Bronchial epithelial cell (primary cell): ENCODE results near the gene CAPN5. TPM values are rescaled to one million over a fixed set of nuclear protein-coding genes. Genes with fewer than 3 reads are reported as not detected.
"Not testable (repeated sequence)": the region's sequence is repeated elsewhere in the genome, so short reads cannot be mapped to it uniquely, and the experiment has no call there.

Source experiments
- DNase-seq: peaks from one replicate; pipeline ENCODE4 v3.0.0-alpha.2; 2010; ENCODE audit warnings: low read depth
- FAIRE-seq: peaks from 2 replicates; lab custom pipeline; 2011; peaks lifted over from hg19 to GRCh38; lab: Jason Lieb, UNC
- H3K27me3 ChIP-seq: 2 replicates; pipeline ENCODE4 v1.5.1; 2011; ENCODE audit warnings: low read length; ENCODE audit not compliant: control insufficient read depth, insufficient read depth
- H3K36me3 ChIP-seq: 2 replicates; pipeline ENCODE4 v1.5.1; 2011; ENCODE audit warnings: low read length; ENCODE audit not compliant: control insufficient read depth, insufficient read depth
- H3K4me3 ChIP-seq: 2 replicates; pipeline ENCODE4 v1.5.1; 2011; ENCODE audit warnings: mild to moderate bottlenecking, low read depth, low read length, control low read depth
- total RNA-seq: library from RNA; depleted of rRNA; stranded (reverse); fragments of >200 nt; gene quantifications from 2 replicates; pipeline ENCODE4 v1.2.1, GENCODE V29; 2014
- TF ChIP-seq, protein P1 (sequence below): IDR thresholded peaks from 2 replicates; pipeline ENCODE4 v1.5.1; 2011; ENCODE audit warnings: mild to moderate bottlenecking, moderate library complexity, low read length, control low read depth, inconsistent platforms; ENCODE audit not compliant: insufficient read depth, severe bottlenecking

Gene CAPN5
- 3.2 and 9.6 TPM in 2 replicates for total RNA-seq

- no peak for FAIRE-seq
- peaks cover 6% of the 10 kb centered on the region for H3K27me3 ChIP-seq
These were observed at the start of gene CAPN5 for GRCh38 chr11:77066229-77067042. CAPN5 (plus strand) TSS chr11:77066971; CDS start chr11:77084887, 17,916 bp downstream.

GRCh38 chr11:77018396-77018924 is 48.3 kb upstream of the CAPN5 start:
- not testable (repeated sequence) for FAIRE-seq, H3K4me3 ChIP-seq, H3K36me3 ChIP-seq, H3K27me3 ChIP-seq, DNase-seq

More at GRCh38 chr11:77066229-77067042, at the start of gene CAPN5:
- Histone ChIP-seq H3K36me3 (no peaks in the 10 kb centered on the region), H3K4me3 (peak within 1 kb of the TSS; percentile 69)
- TF ChIP-seq, protein P1, sequence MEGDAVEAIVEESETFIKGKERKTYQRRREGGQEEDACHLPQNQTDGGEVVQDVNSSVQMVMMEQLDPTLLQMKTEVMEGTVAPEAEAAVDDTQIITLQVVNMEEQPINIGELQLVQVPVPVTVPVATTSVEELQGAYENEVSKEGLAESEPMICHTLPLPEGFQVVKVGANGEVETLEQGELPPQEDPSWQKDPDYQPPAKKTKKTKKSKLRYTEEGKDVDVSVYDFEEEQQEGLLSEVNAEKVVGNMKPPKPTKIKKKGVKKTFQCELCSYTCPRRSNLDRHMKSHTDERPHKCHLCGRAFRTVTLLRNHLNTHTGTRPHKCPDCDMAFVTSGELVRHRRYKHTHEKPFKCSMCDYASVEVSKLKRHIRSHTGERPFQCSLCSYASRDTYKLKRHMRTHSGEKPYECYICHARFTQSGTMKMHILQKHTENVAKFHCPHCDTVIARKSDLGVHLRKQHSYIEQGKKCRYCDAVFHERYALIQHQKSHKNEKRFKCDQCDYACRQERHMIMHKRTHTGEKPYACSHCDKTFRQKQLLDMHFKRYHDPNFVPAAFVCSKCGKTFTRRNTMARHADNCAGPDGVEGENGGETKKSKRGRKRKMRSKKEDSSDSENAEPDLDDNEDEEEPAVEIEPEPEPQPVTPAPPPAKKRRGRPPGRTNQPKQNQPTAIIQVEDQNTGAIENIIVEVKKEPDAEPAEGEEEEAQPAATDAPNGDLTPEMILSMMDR: no peak
- peak; percentile 68 for DNase-seq

GRCh38 chr11:77019976-77020595 is 46.7 kb upstream of the CAPN5 start:
- DNase-seq (peak; percentile 92), FAIRE-seq (no peak)
- Histone ChIP-seq H3K27me3 (no peaks in the 10 kb centered on the region), H3K36me3 (no peaks in the 10 kb centered on the region), H3K4me3 (no peak overlapping the region)
- TF ChIP-seq, protein P1: no peak

- TF ChIP-seq, protein P1: no peak
- DNase-seq: peak; percentile 70
- Histone ChIP-seq H3K36me3 (no peaks in the 10 kb centered on the region), H3K4me3 (no peak overlapping the region), H3K27me3 (no peaks in the 10 kb centered on the region)
- peak; percentile 64 for FAIRE-seq
These were observed 46.0 kb upstream of the CAPN5 start for GRCh38 chr11:77020734-77021133.

GRCh38 chr11:77024745-77025144 is 42.0 kb upstream of the CAPN5 start:
- TF ChIP-seq, protein P1: no peak
- no peak for DNase-seq
- Histone ChIP-seq H3K4me3 (no peak overlapping the region), H3K36me3 (no peaks in the 10 kb centered on the region), H3K27me3 (no peaks in the 10 kb centered on the region)
- no peak for FAIRE-seq

DNA sequence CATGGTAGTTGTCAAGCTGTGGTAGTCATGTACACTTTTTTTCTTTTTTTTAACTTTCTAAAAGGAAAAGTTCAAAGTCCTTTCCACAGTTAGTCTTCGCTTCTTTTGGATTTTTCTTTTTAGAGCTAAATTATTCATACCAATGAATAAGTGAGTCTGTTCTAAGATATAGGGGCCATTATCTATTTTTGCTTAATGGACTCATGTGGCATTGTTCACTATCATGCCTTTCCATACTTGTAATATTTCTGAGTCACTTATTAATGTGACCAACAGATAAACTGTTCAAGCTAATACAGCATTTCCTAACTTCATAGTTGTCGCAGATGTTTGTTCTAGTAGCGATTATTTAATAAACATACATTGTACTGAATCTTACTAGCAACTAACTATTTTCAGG is 40.5 kb upstream of the CAPN5 start:
- Histone ChIP-seq H3K27me3 (peaks cover 2% of the 10 kb centered on the region), H3K4me3 (no peak overlapping the region), H3K36me3 (no peaks in the 10 kb centered on the region)
- TF ChIP-seq, protein P1: no peak
- DNase-seq: no peak
- FAIRE-seq: no peak
